Subcutaneous adipose tissue (tissue), 4 donors: ENCODE results near the gene NUP133. TPM values are rescaled to one million over a fixed set of nuclear protein-coding genes. Genes with fewer than 3 reads are reported as not detected.

Experiments used
- CTCF ChIP-seq: fragments of 450-650 bp; IDR thresholded peaks from one replicate; pipeline ENCODE4 v1.5.1; 2016; ENCODE audit warnings: low read depth, mild to moderate bottlenecking, control low read depth, antibody characterized with exemption, moderate library complexity
- total RNA-seq, 4 donors: library from RNA; depleted of rRNA; stranded (reverse); fragments of >200 nt; gene quantifications; one replicate each; pipeline ENCODE4 v1.1.0, GENCODE V29; 2016

The NUP133 gene
- total RNA-seq, 4 donors from 2014 or later = 22.6 to 52.5 (median 25.8) TPM

- TF ChIP-seq CTCF = no peak
Measured at GRCh38 chr1:229434641-229435051, 73.5 kb downstream of the NUP133 start.

GRCh38 chr1:229434005-229434640 is 74.0 kb downstream of the NUP133 start, which contains the start of gene ACTA1:
Gene ACTA1 (minus strand): TSS chr1:229434094. CDS start chr1:229433115, 979 bp downstream.
- no peak for TF ChIP-seq CTCF

GRCh38 chr1:229433364-229434004 is 74.7 kb downstream of the NUP133 start:
- no peak for TF ChIP-seq CTCF

GRCh38 chr1:229432905-229433304 is 75.2 kb downstream of the NUP133 start:
- TF ChIP-seq CTCF = no peak

- no peak for TF ChIP-seq CTCF
Measured at GRCh38 chr1:229432116-229432461, 76.1 kb downstream of the NUP133 start.

GRCh38 chr1:229431284-229432115 is 76.6 kb downstream of the NUP133 start:
- TF ChIP-seq CTCF = no peak

GRCh38 chr1:229430761-229431283 is 77.3 kb downstream of the NUP133 start:
- TF ChIP-seq CTCF = no peak
